Activated T-helper 9 cell treated with anti-CD3 and anti-CD28 coated beads, Interleukin-2, amount 50 U/mL, for 16 hours (primary cell): ENCODE results near the gene RNGTT.
"Not testable (repeated sequence)": the region's sequence is repeated elsewhere in the genome, so short reads cannot be mapped to it uniquely, and the experiment has no call there.

Source experiments
- DNase-seq: peaks from one replicate; pipeline ENCODE4 v3.0.0-alpha.2; 2020; ENCODE audit warnings: low read depth

The RNGTT gene

DNA sequence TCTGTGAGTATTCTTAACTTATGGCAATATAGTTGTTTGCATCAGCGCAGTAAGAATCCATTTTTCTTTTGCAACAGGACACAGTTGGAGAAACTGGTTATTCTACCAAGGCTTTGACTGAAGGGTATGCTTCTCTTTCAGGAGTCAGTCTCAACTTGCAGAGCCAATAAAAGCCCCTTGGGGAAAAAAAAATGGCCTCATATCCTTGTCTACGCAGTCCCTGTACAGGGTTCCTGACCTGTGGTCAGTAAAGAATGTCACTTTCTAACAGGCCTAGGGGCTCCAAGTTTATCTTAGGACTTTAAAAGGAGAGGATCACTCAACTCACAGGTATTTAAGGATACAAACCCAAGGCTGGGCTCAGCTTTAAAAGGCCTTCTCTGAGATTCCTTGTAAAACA, 6.9 kb upstream of the RNGTT start:
- DNase-seq: no peak

GRCh38 chr6:88969255-88969654, 5.8 kb upstream of the RNGTT start:
- not testable (repeated sequence) for DNase-seq

GRCh38 chr6:88967891-88968290, 4.5 kb upstream of the RNGTT start:
- no peak for DNase-seq

DNA sequence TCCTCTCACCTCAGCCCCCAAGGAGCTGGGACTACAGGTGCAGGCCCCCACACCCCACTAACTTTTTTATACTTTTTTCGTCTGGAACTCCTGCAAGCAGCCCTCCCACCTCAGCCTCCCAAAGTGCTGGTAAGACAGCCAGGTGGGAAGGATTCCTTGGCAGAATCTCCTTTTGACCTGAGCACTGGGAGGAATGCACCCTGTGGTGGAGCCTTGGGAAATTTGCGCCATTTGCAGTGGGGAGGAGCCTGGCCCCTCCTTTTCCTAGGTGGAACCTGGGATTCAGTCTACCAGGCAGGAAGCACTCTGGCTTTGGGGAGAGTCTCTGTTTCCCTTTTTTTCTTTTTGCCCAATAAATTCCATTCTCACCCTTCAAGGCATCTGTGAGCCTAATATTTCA, 2.3 kb upstream of the RNGTT start:
- no peak for DNase-seq

DNA sequence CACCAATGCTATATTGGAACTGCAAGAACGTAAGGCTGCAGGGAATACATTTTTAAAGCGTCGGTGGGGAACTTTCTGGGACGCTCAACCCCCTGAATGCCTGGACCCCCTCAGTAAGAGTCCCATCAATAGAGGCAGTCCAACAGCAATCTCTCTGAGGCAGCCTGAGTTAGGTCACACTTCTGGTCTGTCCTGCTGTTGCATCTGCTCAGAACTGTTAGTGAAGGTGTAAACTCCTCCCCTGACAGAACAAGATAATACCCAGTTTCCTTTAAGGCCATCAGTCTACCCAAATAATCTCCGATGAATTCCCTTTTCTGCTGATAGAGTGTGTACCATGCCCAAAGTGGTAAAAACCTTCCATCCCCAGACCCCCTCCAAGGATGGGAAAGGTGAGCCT, 1.1 kb upstream of the RNGTT start:
- DNase-seq: no peak

GRCh38 chr6:88958842-88959241, 4.6 kb downstream of the RNGTT start:
- DNase-seq: no peak

GRCh38 chr6:88953550-88954386, 9.7 kb downstream of the RNGTT start:
- no peak for DNase-seq

DNA sequence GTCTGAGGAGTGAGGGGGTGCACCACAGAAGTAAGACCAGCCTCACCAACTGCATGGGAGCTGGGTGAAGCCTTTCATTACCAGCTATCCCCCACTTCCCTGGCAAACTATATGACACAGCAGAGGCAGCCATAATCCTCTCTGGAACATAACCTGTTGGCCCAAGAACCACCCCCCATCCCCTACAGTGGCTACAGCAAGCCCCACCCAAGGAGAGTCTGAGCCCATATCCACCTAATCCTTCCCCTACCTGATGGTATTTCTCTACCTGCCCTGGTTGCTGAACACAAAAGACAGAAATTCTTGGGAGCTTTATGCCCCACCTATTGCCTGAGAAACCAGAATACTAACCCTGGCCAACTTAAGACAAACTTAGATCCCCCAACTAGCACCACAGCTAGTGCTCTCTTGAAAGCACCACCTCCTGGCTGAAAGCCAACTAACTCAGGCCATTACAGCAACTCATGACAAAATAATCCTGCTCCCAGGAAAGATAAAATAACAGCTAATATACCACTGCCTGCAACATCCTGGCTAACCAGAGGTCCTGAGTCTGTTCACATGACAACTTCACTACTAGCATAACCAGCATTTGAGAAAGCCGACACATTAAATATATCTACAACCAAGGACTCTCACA, 11.2 kb downstream of the RNGTT start:
- no peak for DNase-seq

- DNase-seq: no peak
These were observed 17.9 kb downstream of the RNGTT start for GRCh38 chr6:88945415-88946008.

DNA sequence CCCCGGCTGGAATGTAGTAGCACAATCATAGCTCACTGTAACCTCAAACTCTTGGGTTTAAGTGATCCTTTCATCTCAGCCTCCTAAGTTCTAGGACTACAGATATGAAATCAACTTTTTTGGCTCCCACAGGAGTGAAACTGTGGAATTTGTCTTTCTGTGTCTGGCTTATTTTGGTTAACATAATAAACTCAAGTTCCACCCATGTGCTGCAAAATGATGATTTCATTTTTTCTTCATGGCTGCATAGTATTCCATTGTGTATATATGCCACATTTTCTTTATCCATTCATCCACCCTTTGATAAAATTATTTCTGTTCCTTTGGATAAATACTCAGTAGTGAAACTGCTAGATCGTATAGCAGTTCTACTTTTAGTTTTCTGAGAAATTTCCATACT, 29.9 kb downstream of the RNGTT start:
- no peak for DNase-seq

GRCh38 chr6:88932019-88932418, 31.4 kb downstream of the RNGTT start:
- DNase-seq: not testable (repeated sequence)

DNA sequence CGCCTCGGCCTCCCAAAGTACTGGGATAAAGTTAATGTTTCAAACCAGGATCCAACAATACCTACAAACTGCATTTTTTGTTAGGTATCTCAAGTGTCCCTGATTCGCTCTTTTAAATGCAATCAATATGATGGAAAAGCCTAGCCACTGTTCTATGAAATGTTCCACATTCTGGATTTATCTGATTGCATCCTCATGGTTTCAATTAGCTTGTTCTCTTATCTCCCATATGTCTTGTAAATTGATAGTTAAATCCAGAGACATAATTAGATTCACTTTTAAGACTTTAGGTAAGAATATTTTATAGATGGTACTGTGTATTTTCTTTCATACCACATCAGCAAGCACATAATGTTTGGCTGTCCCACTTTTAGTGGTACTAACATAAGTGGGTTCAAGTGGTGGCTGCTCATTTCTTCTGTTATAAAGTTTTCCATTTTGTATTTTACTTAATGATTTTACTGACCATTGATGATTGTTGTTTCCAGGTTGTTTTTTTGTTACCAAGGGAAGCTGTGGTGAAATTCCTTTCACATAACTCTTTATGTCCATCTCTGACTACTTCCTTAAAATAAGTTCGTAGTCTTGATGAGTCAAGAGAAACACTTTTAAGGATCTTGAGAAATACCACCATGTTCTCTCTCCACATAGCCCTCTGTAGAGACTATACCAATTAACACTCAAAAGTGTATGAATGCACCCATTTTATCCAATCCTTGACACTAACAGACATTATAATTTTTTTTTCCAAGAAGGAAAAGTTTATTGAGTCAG, 40.5 kb downstream of the RNGTT start:
- no peak for DNase-seq

DNA sequence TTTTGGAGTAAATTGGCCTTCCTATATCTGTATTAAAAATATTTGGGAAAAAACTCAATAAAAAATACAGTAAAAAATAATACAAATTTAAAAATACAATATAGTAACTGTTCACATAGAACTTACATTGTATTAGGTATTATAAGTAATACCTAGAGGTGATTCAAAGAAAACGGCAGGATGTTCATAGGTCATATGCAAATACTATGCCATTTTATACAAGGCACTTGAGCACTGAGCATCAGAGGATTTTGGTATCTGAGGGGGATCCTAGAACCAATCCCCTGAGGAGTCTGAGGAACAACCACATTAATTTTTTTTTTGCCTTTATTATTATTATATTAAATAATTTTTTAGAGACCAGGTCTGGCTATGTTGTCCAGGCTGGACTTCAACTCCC, 41.7 kb downstream of the RNGTT start:
- no peak for DNase-seq

- DNase-seq: no peak
These were observed 42.4 kb downstream of the RNGTT start for GRCh38 chr6:88920774-88921733.

- no peak for DNase-seq
These were observed 43.3 kb downstream of the RNGTT start for GRCh38 chr6:88920088-88920487.

DNA sequence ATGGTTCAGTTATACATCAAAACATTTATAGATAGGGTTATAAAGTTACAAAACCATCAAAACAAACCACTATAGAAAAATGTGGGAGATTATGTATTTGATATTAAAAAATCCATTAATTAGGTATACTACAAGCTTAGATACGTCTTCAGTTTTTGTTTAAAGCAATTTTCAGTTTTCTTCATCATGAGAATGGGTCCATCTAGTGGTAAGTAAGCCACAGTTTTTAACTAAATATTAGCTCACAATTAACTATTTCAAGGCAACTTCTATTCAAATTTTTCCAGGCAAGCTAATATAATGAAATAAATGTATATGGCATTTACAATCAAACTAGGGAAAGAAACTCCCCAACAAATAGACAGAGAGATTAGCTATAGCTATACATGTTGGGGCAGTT, 44.4 kb downstream of the RNGTT start:
- no peak for DNase-seq

DNA sequence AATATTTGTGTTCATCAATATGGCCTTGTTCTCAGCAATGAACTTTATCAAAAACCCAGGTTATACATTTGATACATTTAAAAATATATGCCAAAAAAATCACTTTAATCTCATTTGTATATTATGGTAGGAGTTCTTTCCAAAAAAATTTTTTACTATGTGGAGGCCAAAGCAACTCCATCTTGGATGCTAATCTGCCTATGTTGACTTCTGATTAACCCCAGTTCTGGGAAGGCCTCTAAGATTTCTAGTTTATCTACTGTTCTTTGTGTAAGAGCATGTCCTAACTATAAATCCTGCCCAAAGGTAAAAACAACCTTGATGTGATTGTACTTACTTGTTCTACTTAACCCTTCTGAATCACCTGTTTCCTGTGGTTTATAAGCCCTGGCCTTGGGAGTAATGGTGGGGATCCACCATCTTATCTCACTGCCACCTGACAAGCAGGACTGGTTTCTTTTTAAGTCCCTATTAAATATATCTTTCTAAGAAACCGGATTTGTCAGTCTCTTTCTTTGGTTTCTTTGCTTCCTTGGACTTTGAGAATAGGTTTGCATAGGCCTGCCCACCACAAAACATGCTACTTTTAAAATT, 46.7 kb downstream of the RNGTT start:
- DNase-seq: no peak

GRCh38 chr6:88914895-88915598, 48.4 kb downstream of the RNGTT start:
- no peak for DNase-seq

DNA sequence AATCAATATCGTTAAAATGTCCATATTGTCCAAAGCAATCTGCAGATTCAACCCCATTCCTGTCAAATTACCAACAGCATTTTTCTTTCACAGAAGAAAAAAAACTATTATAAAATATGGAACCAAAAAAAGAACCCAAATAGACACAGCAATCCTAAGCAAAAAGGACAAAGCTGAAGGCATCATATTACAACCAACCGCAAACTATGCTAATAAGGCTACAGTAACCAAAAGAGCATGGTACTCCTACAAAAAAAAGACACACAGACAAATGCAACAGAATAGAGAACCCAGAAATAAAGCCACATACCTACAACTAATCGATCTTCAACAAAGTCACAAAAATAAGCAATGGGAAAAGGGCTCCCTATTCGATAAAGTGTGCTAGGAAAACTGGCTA, 49.2 kb downstream of the RNGTT start:
- DNase-seq: no peak

DNA sequence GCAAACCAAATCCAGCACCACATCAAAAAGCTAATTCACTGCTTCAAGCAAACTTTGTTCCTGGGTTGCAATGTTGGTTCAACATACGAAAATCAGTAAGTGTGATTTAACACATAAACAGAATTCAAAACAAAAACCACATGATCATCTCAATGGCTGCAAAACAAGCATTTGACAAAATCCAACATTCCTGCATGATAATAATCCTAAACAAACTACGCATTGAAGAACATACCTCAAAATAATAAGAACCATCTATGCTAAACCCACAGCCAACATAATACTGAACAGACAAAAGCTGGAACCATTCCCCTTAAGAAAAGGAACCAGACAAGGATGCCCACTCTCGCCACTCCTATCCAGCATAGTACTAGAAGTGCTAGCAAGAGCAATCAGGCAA, 49.9 kb downstream of the RNGTT start:
- DNase-seq: no peak
